Suppressor macrophage treated with lipopolysaccharide for 1 hour (primary cell): Measurements from ENCODE around the gene KLHDC9.
"Not testable (repeated sequence)": the region's sequence is repeated elsewhere in the genome, so short reads cannot be mapped to it uniquely, and the experiment has no call there.

Experiments
- DNase-seq, 3 donors: peaks; one replicate each; pipeline ENCODE4 v3.0.0-alpha.2; 2020 to 2022

The KLHDC9 gene, protein sequence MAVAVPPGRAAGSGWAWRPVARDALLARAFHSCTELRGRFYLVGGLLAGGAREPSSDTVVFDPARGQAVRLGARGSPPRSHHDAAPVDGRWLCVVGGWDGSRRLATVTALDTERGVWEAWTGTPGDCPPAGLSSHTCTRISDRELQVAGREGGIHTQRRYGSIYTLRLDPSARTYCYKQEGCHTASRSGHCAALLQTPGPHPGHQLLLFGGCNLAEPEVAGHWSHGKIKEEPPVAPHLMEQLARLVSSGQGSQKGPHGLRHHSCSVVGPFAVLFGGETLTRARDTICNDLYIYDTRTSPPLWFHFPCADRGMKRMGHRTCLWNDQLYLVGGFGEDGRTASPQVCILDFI

DNA sequence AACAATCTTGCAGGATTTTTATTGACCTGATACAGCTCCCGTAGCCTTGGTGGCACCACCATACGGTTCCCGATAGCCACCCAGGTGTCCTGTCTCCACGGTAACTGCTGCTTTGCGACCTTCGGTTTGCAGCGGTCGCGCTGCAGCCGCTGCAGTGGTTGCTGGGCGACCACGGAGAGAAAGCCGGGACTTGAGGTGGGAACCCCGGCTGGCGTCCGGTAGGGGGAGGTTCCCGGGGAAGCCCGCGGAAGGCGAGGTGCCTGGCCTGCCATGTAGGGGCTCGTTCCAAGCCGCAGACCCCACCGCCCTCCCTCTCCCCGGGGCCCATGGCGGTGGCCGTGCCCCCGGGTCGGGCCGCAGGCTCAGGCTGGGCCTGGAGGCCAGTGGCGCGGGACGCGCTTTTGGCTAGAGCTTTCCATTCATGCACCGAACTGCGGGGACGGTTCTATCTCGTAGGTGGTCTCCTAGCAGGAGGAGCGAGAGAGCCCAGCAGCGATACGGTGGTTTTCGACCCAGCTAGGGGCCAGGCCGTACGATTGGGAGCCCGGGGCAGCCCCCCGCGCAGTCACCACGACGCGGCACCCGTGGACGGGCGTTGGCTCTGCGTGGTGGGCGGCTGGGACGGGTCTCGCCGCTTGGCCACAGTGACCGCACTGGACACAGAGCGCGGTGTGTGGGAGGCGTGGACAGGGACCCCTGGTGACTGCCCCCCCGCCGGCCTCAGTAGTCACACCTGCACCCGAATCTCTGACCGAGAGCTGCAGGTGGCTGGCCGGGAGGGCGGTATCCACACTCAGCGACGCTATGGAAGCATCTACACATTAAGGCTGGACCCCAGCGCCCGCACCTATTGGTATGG is at the start of gene KLHDC9:
TSS of gene KLHDC9 (plus strand) at position 152 of the 859 bp plus-strand sequence. CDS start at position 327, 175 bp downstream.
- DNase-seq = peak in 1 of 3 donors; percentile 63

DNA sequence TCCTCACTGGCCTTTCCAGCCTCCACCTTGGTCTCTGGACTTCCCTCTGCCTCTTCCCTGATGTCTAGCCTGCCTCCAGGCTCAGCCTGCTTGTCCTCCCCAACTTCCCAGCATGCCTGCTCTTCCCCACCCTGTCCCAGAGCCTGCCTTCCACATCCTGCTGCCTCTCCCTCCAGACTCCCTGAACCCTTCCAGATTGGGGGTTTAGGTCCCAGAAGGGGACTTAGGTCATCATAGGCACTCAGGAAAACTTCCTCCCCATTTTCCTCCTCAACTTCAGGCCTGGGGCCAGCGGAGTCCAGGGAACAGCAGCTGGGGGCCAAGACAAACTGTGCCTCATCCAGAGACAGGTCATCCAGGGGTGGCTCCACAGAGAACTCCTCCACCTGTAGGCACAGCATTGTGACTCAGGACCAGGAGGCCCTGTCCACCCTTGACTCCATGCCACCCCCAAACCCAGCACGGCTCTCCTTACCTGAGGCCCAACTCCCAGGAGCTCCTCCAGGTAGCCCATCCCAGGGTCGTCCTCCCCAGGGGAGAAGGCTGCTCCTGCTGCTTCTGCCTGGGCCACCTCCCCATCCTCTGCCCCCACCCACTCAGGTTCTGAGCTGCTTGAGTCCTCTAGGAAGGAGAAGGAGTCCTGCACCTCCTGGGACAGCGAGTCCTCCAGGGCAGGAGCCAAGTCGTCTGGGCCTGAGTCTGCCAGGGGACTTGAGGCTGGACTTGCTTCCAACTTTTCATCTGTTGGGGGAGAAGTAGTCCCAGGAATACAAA is 49.0 kb upstream of the KLHDC9 start:
- no peak for DNase-seq

DNA sequence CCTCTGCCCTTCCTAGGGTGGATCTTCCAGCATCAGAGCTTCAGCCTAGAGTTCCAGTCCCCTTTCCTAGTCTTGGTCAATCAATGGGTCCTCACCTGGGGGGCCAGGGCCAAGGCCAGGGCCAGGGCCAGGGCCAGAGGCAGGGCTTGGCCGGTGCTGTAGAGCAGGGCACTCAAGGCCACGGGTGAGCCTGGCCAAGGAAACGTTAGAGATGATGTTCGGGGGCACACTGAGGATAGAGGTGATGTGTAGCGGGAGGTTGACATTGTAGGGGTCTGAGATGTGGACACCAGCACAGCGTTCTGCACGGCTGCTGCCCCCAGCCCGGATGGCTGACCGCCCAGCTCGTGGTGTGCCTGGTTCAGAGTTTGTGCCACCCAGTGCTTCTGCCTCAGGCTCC is 46.9 kb upstream of the KLHDC9 start:
- no peak for DNase-seq

DNA sequence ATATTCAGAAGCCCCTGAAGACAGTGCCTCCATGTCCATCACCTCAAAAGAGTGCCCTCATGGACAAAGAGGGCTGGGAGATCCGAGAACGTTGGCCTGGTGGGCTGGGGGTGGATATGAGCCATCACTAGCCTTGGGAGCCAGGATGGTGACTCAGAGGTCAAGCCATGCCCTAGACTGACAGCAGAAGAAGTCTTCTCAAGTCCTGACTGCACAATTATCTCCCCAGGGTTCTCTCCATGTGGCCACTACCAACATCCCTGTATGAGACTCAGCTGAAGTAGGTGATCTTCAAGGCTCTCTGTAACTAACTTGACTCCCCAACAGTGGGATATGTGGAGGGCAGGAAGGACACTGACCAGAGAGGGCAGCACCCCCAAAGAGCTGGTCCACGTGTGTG is 45.3 kb upstream of the KLHDC9 start:
- peak; percentile 17 to 33 (median 20) for DNase-seq

DNA sequence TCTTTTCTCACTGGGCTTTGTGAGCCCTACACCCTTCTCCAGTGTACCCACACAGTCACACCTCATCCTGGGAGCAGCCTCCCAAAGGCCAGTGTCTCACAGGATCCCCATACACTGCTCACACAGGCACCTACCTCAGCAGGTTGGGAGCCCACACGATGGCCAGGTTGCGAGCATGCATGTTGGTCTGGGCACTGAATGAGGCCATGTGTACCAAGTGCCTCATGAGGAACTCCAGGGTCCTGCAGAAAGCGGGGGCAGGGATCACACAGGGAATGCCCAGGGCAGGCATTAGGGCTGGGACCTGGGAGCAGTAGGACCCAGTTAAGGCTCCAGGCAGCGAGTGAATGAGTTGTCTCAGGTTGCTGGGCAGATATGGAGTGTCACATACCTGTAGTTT is 43.9 kb upstream of the KLHDC9 start:
- no peak for DNase-seq

DNA sequence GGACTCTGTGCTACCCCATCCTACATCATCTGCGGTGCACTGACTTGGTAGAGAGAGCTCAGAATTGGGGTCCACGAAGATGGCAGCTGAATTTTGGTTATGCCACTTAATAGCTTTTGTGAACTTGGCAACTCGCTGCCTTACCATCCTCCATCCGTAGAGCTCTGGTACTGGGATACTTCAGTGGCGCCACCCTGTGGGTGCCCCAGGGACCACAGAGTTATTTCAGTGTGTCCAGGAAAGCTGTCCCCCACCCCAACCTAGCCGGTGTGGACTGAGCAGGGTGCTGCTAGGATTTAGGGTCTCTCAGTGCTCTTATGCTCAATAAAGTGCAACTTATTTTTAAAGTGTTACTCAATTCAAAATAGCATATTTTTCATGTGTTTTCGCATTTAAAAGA is 43.4 kb upstream of the KLHDC9 start:
- no peak for DNase-seq

DNA sequence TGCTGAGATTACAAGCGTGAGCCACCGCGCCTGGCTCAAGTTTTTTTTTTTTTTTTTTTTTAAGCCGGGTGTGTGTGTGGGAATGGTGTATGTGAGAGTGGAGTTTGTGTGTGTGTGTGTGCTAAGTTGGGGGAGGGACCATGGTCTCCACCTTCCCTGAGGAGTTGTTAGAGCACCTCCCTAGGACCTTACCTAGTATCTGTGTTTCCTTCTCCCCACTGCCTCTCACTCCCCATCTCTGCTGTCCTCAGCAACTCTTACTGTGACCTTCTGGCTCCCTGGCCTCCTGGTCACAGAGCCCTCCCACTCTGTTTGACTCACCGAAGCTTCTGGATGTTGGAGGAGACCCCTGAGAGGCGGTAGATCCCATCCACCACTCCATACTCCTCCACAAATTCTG is 38.9 kb upstream of the KLHDC9 start:
- no peak for DNase-seq

DNA sequence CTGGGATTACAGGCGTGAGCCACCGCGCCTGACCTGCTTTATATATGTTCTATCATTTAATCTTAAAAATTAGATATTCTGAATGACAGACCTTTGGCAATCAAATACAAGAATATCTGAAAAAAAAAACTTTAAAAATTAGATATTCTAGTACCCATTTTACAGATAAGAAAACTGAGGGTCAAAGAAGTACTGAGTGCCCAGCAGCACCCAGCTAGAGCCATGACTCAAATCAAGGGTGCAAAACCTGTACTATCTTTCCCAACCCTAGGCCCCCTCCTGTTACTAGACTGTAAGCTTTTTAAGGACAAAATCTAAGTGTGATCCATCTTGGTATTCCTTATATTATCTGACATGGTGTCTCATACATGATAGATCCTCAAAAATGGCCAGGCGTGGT is 36.7 kb upstream of the KLHDC9 start:
- DNase-seq = no peak

DNA sequence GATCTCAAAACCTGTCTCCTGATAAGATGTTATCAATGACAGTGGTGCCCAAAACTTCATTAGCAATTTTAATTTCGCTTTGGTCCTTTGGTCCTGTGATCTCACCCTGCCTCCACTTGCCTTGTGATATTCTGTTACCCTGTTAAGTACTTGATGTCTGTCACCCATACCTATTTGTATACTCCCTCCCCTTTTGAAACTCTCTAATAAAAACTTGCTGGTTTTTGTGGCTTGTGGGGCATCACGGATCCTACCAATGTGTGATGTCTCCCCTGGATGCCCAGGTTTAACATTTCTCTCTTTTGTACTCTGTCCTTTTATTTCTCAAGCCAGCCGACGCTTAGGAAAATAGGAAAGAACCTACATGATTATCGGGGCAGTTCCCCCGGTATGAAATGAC is 34.2 kb upstream of the KLHDC9 start:
- not testable (repeated sequence) for DNase-seq

DNA sequence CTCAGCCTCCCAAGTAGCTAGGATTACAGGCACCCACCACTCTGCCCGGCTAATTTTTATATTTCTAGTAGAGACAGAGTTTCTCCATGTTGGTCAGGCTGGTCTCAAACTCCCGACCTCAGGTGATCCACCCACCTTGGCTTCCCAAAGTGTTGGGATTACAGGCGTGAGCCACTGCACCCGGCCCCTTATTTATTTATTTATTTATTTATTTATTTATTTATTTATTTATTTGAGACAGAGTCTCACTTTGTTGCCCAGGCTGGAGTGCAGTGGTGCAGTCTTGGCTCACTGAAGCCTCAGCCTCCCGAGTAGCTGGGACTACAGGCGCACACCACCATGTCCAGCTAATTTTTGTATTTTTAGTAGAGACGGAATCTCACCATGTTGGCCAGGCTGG is 32.5 kb upstream of the KLHDC9 start:
- DNase-seq = not testable (repeated sequence)

DNA sequence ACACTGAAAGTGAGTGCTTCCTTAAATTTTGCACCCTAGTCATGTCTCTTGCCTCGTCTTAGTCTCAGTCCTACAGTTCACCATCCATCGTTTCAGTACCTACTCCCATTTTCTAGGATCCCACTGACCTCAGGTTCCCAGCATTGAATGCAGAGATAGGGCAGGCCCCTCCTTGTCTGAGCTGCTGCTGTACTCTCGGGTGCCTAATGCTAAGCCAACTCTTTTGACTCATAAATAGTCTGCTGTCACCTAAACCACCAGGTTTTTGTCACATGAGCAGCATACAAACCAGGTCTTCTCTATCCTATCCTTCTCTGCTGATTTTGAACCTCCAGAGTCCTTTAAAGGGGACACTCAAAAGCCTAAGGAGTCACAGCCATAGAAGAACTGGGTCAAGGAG is 31.5 kb upstream of the KLHDC9 start:
- DNase-seq = no peak

DNA sequence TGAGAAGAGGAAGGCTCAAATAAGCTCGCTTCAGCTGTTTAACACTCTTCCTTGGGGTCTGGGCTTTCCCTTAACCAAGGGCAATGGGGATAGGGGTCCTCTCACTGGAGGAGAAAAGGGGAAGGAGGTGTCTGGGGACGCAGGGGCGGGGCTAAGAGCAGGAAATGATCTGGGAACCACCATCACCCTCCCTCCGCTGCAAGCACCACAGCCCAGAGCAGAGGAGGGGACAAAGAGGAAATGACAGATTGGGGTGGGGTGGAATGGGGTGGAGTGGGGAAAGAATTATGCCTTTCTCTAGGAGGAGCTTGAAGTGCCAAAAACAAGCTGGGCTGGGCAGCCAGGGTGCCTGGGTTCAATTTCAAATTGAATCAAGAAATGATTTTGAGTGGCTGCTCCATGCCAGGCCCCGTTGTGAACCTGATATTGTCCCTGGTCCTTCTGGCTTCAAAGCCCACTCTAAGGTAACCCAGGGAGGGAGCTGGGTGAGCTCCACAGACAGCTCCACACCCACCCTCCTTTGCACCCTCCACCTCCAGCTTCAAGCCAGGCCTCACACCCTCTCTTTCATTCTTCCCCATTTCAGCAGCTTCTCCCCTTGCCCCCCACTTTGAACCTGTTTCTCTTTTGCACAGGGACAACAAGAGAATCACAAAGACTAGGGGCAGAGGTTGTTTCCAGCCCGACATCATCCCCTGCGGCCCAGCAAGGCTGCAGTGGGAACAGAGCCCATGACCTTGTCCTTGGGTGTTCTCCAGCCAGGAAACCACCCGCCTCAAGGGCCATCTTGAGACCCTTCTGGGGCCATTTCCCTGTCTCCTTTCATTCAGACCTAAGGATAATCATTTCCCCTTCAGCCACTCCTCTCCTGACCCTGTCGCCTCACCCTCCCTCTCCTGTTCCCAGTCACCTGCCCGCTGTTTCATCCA is 29.6 kb upstream of the KLHDC9 start:
- DNase-seq = peak; percentile 93 to 95 (median 94)

DNA sequence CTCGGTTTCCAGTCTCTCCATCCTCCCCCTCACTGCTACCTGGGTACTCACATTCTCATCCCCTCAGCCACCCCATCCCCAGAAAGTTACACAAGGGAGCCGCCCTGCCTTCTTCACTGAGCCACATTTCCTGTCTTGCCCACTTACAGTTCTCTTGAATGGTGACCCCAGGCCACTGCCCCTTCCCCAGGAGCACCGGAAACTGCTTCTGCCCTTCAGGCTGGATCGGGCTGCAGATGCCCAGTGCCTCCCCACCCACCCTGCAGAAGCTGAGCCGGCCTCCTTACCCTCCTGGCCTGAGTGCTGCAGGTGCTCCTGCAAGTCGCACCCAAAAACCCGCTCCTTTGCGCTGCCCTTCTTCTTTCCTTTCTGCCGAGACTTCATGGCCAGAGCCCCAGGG is 28.9 kb upstream of the KLHDC9 start:
- no peak for DNase-seq

DNA sequence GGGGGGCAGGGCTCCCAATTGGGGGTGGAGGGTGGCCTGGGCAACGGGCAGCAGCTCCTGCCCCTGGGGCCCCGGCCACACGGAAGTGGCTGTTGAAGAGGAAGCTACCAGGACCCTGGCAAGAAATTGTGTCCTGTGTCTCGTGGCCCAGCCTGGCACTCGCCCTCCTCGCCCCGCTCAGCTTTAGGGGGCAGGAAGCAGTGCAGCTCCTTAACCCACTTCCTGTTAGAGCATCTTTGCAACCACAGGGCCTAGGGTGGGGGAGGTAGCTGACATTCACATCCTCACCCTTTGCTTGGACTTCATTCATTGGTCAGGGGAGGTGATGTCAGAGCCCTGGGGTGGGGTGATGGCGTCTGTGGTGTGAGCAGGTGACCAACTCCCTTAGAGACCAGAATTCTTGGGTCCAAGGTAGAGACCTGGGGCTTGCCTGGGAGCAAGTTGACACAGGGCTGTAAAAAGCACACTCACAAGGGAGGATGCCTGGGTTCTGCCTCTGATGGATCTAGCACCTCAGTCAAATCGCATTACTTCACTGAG is 28.4 kb upstream of the KLHDC9 start, which contains the start of gene ARHGAP30:
TSS of gene ARHGAP30 (minus strand) at position 161 of the 540 bp plus-strand sequence. CDS start 267 bp downstream, outside the sequence.
- DNase-seq = peak; percentile 67 to 76 (median 68)

DNA sequence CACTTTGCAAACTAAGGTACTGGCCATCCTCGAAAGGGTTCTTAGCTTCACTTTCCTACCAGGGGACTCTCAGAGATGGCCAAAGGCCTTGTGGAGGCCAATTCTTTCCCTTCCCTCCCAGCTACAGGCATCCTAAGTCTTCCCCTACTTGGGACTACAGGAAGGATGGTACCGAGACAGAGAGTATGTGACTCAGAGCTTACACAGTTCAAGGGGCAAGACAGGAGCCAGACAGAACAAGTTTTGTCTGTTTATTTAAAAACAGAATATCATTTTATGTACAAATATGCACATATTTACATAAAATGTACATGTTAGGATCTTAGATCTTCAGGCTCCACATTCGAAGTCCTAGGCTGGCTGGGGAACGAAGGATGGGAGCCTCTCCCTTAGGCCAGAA is 27.4 kb upstream of the KLHDC9 start:
- DNase-seq = no peak

DNA sequence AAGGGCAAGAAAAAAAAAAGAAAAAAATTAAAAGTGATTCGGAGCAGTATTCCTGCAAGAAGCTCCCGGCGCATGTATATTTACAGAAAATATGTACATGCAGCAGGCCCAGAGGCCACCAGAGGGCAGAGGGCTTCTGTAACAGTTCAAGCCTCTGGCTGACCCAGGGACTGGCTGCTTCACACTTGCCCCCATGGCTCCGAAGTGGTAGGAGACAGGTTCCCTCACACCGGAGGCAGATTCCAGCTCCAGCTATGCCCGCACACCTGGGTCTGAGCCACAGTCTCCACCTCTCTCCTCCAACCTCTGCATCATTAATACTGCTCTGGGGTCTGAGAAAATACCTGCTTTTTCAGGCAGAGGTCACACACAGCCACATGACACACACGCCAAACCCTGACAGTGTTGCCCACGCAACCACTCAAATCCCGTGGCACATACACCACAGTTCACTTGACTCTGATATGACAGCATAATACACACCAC is 26.2 kb upstream of the KLHDC9 start:
- peak; percentile 84 to 88 (median 86) for DNase-seq

DNA sequence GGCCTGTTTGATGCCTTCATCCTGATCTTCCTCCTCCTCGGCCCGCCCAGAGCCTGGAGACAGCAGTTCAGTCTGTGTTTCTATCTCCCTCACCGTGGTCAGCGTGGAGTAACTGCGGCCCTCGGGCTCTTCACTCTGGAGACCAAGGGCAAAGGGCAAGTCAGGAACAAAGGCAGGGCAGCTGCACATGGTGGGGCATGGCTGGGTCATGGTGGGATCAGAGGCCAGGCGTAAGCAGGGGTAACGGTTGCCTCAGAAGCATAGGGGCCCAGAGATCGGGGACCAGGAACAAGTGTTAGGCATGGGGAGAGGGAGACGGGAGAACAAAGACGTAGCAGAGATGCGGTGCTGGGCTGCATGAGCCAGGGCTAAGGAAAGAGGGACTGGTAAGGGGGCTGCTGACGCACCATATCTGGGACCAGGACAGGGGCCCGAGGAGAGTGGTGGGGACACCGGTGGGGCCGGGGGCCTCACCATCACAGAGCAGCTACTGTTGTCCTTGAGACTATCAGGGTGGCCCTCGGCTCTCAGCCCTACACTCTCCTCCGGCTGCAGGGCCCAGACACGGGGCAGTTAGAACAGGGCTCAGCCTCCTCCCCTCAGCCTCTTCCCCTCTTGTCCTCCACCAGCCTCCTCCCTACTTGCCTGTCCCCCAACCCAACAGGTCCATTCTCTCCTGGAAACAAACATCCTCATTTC is 25.3 kb upstream of the KLHDC9 start:
- DNase-seq = no peak

DNA sequence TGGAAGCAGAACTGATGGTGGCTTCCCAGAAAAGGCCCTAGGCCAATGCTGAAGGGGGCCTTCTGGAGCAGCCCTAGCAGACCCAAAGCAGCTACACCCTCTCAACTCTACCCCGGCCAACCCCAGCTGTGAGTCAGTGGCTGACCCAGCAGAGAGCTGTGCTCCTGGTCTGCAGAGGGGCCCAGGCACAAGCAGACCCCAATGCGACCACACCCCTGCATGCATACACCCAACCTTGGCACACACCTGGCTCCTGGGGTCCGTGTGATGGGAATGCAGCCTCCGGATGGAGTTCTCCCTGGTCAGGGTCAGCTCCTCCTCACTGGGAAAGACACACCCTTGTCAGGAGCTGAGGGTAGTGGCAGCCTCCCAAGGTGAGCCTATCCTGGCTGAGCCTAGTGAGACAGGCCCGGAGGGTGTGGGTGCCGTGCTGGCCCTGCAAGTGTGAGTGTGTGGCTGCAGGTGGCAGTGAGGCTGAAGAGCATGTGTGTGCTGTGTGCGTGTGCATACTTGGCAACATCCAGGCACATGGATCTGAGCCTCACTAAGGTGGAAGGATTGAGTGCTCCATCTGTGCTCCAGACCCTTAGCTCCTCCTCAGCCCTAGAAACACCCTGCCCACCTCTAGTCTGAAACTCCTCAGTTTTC is 24.6 kb upstream of the KLHDC9 start:
- no peak for DNase-seq

DNA sequence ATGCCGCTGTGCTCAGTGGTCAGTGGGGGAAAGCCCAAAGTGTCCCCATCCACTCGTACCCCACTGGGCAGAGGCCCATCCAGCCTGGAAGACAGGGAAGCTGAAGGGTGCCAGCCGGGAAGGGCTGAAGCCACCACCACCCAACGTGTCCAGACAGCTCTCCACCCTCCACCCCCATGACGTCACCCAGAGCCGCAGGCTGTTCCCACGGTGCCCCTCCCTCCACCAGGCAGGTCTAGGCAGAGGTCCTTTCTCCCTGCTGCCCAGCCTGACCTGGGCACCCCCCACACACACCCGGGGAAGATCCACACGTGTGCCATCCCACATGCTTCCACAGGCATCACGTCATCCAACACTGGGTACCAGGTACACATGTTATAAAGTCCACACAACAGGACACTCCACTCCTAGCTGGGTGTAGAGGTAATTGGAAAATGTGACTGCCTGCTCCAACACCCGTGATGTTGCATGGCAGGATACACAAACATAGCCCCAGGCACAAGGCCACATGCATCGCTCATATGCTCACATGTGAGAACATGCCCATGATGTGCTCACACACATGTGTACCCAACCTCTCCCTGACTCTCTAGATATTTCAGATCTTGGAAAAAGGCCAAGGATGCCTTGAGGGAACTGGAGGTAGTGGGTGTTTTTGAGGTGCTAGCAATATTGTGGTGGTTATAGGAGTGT is 23.3 kb upstream of the KLHDC9 start:
- DNase-seq = no peak

DNA sequence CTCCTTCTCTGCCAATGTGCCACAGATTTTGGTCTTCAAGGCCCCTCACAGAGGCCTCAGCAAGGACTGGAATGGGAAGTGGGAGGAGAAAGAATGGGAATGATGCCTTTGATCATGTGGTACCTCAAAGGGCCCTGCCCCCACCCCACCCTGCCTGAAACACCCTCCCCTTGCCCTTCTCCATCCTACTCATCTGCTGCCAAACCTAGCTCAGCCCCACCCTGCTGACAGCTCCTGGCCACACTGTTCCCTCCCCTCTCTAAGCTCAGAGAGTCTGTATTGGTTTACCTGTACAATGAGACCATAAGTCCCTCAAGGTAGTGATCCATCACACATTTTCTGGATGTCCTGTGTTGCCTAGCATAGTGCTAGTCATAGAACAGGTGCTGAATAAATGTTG is 21.8 kb upstream of the KLHDC9 start:
- no peak for DNase-seq
